HG02884 (cell line): Measurements from ENCODE around the gene LCMT2.

ENCODE experiments used
- ATAC-seq: cut with Tn5 transposase; IDR thresholded peaks from one replicate; pipeline ENCODE4 v1.9.1; 2021; ENCODE audit warnings: mild to moderate bottlenecking, moderate library complexity; ENCODE audit not compliant: unreplicated experiment

The LCMT2 gene

GRCh38 chr15:43276563-43277200 lies 53.7 kb downstream of the LCMT2 start:
- no peak for ATAC-seq

DNA sequence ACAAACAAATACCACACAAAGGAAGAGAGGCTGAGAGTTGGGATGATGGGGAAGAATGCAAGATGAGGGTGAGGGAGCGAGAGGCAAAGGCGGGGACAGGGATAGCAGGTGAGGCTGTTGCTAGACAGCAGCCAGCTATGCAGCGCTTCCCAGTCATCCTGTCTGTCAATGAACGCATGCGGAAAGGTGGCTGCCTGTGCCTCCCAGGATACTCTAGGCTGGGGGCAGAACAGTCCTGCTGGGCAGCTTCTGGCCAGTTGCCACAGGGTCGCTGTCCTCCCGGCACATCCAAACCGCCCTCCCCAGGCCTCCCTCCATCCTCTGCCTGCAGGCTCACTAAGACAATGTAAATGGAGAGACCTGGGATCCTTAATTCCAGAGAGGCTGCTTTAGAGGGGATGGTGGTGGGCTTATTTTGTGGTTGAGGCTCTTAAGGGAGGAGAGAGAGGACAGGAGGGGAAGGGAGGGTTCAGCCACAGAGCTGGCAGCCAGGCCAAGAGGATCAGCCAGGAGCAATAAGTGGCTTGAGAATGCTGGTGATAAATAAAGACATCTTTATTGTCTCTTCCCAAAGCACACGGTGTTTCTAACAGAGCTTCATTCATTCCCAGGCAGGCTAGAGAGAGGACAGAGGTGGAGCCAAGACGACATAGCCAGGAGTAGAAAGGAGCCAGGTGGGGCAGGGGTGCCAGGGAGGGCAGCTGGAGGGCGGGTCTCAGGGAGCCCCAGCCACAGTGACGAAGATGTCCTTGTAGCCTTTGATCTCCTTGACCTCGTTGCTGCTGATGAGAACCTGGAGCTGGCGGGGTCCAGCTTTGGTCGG lies 54.4 kb downstream of the LCMT2 start:
- ATAC-seq, result no peak

DNA sequence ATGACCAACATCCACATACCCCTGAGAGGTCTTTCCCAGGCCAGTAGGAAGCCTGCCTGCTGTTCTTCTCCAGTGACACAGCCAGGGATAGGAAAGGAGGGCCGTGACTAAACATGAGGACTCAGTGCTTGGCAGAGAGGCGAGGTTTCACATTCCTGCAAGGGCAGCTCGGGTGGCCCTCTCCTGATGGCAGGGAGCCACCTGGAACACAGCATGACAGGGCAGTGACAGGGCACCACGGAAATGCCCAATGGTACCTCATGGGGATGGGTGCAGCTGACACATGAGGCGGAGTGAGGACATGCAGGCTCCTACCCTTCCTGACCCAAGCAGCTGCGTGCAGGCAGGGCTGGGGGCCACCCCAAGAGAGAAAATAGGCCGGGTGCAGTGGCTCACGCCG lies 56.2 kb downstream of the LCMT2 start:
- no peak for ATAC-seq
